GM23338 (cell line): ENCODE results near the gene PKD1L1.

ENCODE experiments used
- CREB1 ChIP-seq: fragments of 250-450 bp; sonication (Bioruptor Pico); IDR thresholded peaks from 2 replicates; pipeline ENCODE4 v1.5.0; 2020; ENCODE audit warnings: low read depth, mild to moderate bottlenecking, moderate library complexity
- EZH2 ChIP-seq: fragments of 200-600 bp; sonication (generic); IDR thresholded peaks from one replicate; pipeline ENCODE4 v1.8.0; 2017; ENCODE audit warnings: antibody characterized with exemption, mild to moderate bottlenecking, low read depth; ENCODE audit not compliant: unreplicated experiment
- TF ChIP-seq, protein P1 (sequence below), 2 experiments: fragments of 200-600 bp in 1 of 2; sonication (generic) in 1 of 2; conservative IDR thresholded peaks; 2 replicates each; pipeline versions ENCODE4 v1.5.1 to v1.6.1; 2016 to 2017; ENCODE audit warnings: antibody characterized with exemption in 2 of 2, low read depth in 2 of 2, mild to moderate bottlenecking in 2 of 2, moderate library complexity in 1 of 2
- TF ChIP-seq, protein P2 (sequence below): fragments of 250-450 bp; sonication (Bioruptor Pico); IDR thresholded peaks from 2 replicates; pipeline ENCODE4 v1.5.0; 2020; ENCODE audit warnings: mild to moderate bottlenecking, moderate library complexity

DNA sequence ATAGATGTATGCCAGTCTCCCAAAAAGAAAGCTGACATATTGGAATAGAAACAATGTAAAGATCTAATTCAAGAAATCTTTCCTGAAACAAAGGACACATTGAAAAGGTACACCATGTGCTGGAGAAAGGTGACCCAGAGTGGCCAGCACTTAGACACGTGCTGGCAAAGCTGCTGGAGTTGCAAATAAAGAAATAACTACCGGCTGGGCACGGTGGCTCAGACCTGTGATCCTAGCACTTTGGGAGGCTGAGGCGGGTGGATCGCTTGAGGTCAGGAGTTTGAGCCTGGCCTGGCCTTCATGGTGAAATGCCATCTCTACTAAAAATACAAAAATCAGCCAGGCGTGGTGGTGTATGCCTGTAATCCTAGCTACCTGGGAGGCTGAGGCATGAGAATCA is 35.9 kb downstream of the PKD1L1 start:
- TF ChIP-seq CREB1 (CRISPR knock-in tag): no peak
- TF ChIP-seq, protein P1, sequence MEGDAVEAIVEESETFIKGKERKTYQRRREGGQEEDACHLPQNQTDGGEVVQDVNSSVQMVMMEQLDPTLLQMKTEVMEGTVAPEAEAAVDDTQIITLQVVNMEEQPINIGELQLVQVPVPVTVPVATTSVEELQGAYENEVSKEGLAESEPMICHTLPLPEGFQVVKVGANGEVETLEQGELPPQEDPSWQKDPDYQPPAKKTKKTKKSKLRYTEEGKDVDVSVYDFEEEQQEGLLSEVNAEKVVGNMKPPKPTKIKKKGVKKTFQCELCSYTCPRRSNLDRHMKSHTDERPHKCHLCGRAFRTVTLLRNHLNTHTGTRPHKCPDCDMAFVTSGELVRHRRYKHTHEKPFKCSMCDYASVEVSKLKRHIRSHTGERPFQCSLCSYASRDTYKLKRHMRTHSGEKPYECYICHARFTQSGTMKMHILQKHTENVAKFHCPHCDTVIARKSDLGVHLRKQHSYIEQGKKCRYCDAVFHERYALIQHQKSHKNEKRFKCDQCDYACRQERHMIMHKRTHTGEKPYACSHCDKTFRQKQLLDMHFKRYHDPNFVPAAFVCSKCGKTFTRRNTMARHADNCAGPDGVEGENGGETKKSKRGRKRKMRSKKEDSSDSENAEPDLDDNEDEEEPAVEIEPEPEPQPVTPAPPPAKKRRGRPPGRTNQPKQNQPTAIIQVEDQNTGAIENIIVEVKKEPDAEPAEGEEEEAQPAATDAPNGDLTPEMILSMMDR (conservative IDR thresholded peaks at IDR 0.05; ENCODE audit: low read depth in 2 of 2): no peak
- no peak for TF ChIP-seq EZH2
- TF ChIP-seq, protein P2, sequence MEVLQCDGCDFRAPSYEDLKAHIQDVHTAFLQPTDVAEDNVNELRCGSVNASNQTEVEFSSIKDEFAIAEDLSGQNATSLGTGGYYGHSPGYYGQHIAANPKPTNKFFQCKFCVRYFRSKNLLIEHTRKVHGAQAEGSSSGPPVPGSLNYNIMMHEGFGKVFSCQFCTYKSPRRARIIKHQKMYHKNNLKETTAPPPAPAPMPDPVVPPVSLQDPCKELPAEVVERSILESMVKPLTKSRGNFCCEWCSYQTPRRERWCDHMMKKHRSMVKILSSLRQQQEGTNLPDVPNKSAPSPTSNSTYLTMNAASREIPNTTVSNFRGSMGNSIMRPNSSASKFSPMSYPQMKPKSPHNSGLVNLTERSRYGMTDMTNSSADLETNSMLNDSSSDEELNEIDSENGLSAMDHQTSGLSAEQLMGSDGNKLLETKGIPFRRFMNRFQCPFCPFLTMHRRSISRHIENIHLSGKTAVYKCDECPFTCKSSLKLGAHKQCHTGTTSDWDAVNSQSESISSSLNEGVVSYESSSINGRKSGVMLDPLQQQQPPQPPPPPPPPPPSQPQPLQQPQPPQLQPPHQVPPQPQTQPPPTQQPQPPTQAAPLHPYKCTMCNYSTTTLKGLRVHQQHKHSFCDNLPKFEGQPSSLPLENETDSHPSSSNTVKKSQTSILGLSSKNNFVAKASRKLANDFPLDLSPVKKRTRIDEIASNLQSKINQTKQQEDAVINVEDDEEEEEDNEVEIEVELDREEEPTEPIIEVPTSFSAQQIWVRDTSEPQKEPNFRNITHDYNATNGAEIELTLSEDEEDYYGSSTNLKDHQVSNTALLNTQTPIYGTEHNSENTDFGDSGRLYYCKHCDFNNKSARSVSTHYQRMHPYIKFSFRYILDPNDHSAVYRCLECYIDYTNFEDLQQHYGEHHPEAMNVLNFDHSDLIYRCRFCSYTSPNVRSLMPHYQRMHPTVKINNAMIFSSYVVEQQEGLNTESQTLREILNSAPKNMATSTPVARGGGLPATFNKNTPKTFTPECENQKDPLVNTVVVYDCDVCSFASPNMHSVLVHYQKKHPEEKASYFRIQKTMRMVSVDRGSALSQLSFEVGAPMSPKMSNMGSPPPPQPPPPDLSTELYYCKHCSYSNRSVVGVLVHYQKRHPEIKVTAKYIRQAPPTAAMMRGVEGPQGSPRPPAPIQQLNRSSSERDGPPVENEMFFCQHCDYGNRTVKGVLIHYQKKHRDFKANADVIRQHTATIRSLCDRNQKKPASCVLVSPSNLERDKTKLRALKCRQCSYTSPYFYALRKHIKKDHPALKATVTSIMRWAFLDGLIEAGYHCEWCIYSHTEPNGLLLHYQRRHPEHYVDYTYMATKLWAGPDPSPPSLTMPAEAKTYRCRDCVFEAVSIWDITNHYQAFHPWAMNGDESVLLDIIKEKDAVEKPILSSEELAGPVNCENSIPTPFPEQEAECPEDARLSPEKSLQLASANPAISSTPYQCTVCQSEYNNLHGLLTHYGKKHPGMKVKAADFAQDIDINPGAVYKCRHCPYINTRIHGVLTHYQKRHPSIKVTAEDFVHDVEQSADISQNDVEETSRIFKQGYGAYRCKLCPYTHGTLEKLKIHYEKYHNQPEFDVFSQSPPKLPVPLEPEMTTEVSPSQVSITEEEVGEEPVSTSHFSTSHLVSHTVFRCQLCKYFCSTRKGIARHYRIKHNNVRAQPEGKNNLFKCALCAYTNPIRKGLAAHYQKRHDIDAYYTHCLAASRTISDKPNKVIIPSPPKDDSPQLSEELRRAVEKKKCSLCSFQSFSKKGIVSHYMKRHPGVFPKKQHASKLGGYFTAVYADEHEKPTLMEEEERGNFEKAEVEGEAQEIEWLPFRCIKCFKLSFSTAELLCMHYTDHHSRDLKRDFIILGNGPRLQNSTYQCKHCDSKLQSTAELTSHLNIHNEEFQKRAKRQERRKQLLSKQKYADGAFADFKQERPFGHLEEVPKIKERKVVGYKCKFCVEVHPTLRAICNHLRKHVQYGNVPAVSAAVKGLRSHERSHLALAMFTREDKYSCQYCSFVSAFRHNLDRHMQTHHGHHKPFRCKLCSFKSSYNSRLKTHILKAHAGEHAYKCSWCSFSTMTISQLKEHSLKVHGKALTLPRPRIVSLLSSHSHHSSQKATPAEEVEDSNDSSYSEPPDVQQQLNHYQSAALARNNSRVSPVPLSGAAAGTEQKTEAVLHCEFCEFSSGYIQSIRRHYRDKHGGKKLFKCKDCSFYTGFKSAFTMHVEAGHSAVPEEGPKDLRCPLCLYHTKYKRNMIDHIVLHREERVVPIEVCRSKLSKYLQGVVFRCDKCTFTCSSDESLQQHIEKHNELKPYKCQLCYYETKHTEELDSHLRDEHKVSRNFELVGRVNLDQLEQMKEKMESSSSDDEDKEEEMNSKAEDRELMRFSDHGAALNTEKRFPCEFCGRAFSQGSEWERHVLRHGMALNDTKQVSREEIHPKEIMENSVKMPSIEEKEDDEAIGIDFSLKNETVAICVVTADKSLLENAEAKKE: no peak
